H1 (cell line): ENCODE data around the gene ETFBKMT. TPM values are rescaled to one million over a fixed set of nuclear protein-coding genes. Genes with fewer than 3 reads are reported as not detected.
A peak's percentile ranks its signal among the peaks of the same experiment; 100 is the strongest.

Experiments
- CBX5 ChIP-seq: fragments of 300-800, 300-1000 bp; sonication (generic); IDR thresholded peaks from 2 replicates; pipeline ENCODE4 v1.7.1; 2016; ENCODE audit warnings: antibody characterized with exemption, low read length, low read depth
- E2F6 ChIP-seq: IDR thresholded peaks from 2 replicates; pipeline ENCODE4 v1.6.1; 2012; ENCODE audit warnings: inconsistent platforms
- EZH2 ChIP-seq: fragments of 200-600 bp; sonication (generic); IDR thresholded peaks from 2 replicates; pipeline ENCODE4 v1.7.1; 2012; ENCODE audit warnings: low read depth, mild to moderate bottlenecking, moderate library complexity, low read length, inconsistent platforms; ENCODE audit not compliant: severe bottlenecking
- RFX5 ChIP-seq: IDR thresholded peaks from 2 replicates; pipeline ENCODE4 v1.6.1; 2011; ENCODE audit warnings: low read depth, low read length, improper control_type of control experiment, borderline replicate concordance
- RXRA ChIP-seq: IDR thresholded peaks from 2 replicates; pipeline ENCODE4 v1.6.1; 2011; ENCODE audit warnings: low read depth, mild to moderate bottlenecking, low read length, moderate library complexity; ENCODE audit not compliant: insufficient read depth
- TEAD4 ChIP-seq: IDR thresholded peaks from 2 replicates; pipeline ENCODE4 v1.6.1; 2012; ENCODE audit warnings: low read depth, low read length, inconsistent platforms, mixed read lengths
- polyA plus RNA-seq, 7 experiments: library from polyadenylated mRNA; depleted of rRNA in 3 of 7; stranded (reverse) in 5 of 7; unstranded in 2 of 7; fragments of >200 nt in 5 of 7; fragments of 200-250 nt in 2 of 7; gene quantifications; 1 replicate in 5 of 7; 2 replicates in 1 of 7; 4 replicates in 1 of 7; pipeline versions ENCODE4 v1.2.1 to v1.2.3, GENCODE V29; 2011 to 2013; ENCODE audit warnings: missing spikeins in 2 of 7, mixed read lengths in 2 of 7
- total RNA-seq: library from RNA; stranded (reverse); fragmentation: NEBNext Ultra II Directional; extraction: Animal tissue kit (Norgen Biotek cat#: 25700); gene quantifications from 2 replicates; pipeline ENCODE4 v1.2.1, GENCODE V29; 2021
- TF ChIP-seq, protein P1 (sequence below): fragments of 300-600 bp; sonication (generic); IDR thresholded peaks from 2 replicates; pipeline ENCODE4 v1.7.1; 2012; ENCODE audit warnings: low read length, moderate library complexity, mild to moderate bottlenecking, inconsistent platforms; ENCODE audit not compliant: insufficient replicate concordance

ETFBKMT gene
- total and polyA plus RNA-seq, 2 of the 8 experiments (the other 6 are each of a cell fraction or from before 2014, with no cell fraction given): 0.59 to 1.7 TPM

- no peak for TF ChIP-seq TEAD4
- no peak for TF ChIP-seq CBX5
- no peak for TF ChIP-seq RFX5
- TF ChIP-seq E2F6: peak; percentile 29; the same call in 1 of the 2 replicates
- TF ChIP-seq EZH2: no peak
- no peak for TF ChIP-seq RXRA
- TF ChIP-seq, protein P1, sequence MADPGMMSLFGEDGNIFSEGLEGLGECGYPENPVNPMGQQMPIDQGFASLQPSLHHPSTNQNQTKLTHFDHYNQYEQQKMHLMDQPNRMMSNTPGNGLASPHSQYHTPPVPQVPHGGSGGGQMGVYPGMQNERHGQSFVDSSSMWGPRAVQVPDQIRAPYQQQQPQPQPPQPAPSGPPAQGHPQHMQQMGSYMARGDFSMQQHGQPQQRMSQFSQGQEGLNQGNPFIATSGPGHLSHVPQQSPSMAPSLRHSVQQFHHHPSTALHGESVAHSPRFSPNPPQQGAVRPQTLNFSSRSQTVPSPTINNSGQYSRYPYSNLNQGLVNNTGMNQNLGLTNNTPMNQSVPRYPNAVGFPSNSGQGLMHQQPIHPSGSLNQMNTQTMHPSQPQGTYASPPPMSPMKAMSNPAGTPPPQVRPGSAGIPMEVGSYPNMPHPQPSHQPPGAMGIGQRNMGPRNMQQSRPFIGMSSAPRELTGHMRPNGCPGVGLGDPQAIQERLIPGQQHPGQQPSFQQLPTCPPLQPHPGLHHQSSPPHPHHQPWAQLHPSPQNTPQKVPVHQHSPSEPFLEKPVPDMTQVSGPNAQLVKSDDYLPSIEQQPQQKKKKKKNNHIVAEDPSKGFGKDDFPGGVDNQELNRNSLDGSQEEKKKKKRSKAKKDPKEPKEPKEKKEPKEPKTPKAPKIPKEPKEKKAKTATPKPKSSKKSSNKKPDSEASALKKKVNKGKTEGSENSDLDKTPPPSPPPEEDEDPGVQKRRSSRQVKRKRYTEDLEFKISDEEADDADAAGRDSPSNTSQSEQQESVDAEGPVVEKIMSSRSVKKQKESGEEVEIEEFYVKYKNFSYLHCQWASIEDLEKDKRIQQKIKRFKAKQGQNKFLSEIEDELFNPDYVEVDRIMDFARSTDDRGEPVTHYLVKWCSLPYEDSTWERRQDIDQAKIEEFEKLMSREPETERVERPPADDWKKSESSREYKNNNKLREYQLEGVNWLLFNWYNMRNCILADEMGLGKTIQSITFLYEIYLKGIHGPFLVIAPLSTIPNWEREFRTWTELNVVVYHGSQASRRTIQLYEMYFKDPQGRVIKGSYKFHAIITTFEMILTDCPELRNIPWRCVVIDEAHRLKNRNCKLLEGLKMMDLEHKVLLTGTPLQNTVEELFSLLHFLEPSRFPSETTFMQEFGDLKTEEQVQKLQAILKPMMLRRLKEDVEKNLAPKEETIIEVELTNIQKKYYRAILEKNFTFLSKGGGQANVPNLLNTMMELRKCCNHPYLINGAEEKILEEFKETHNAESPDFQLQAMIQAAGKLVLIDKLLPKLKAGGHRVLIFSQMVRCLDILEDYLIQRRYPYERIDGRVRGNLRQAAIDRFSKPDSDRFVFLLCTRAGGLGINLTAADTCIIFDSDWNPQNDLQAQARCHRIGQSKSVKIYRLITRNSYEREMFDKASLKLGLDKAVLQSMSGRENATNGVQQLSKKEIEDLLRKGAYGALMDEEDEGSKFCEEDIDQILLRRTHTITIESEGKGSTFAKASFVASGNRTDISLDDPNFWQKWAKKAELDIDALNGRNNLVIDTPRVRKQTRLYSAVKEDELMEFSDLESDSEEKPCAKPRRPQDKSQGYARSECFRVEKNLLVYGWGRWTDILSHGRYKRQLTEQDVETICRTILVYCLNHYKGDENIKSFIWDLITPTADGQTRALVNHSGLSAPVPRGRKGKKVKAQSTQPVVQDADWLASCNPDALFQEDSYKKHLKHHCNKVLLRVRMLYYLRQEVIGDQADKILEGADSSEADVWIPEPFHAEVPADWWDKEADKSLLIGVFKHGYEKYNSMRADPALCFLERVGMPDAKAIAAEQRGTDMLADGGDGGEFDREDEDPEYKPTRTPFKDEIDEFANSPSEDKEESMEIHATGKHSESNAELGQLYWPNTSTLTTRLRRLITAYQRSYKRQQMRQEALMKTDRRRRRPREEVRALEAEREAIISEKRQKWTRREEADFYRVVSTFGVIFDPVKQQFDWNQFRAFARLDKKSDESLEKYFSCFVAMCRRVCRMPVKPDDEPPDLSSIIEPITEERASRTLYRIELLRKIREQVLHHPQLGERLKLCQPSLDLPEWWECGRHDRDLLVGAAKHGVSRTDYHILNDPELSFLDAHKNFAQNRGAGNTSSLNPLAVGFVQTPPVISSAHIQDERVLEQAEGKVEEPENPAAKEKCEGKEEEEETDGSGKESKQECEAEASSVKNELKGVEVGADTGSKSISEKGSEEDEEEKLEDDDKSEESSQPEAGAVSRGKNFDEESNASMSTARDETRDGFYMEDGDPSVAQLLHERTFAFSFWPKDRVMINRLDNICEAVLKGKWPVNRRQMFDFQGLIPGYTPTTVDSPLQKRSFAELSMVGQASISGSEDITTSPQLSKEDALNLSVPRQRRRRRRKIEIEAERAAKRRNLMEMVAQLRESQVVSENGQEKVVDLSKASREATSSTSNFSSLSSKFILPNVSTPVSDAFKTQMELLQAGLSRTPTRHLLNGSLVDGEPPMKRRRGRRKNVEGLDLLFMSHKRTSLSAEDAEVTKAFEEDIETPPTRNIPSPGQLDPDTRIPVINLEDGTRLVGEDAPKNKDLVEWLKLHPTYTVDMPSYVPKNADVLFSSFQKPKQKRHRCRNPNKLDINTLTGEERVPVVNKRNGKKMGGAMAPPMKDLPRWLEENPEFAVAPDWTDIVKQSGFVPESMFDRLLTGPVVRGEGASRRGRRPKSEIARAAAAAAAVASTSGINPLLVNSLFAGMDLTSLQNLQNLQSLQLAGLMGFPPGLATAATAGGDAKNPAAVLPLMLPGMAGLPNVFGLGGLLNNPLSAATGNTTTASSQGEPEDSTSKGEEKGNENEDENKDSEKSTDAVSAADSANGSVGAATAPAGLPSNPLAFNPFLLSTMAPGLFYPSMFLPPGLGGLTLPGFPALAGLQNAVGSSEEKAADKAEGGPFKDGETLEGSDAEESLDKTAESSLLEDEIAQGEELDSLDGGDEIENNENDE: no peak
Observed at GRCh38 chr12:31659087-31659942, at the start of gene ETFBKMT (continued).
